Neutrophil (primary cell): ENCODE measurements around the gene MATK.

ENCODE experiments used
- H3K27ac ChIP-seq: fragments of 200-600 bp; sonication (generic); 2 replicates; pipeline ENCODE4 v1.5.1; 2016; ENCODE audit warnings: mild to moderate bottlenecking, moderate library complexity
- H3K27me3 ChIP-seq: fragments of 200-600 bp; sonication (generic); 2 replicates; pipeline ENCODE4 v1.6.0; 2016; ENCODE audit warnings: mild to moderate bottlenecking
- H3K36me3 ChIP-seq: fragments of 200-600 bp; sonication (generic); 2 replicates; pipeline ENCODE4 v1.5.1; 2017
- H3K4me1 ChIP-seq, 2 experiments: fragments of 200-600 bp in 1 of 2; sonication (generic) in 1 of 2; 1 replicate in 1 of 2; 2 replicates in 1 of 2; pipeline versions ENCODE4 v1.5.1 to v1.6.1; 2013 to 2016; ENCODE audit warnings: low read depth in 1 of 2, low read length in 1 of 2, mild to moderate bottlenecking in 1 of 2, moderate library complexity in 1 of 2; ENCODE audit not compliant: control insufficient read depth in 1 of 2, insufficient read depth in 1 of 2
- H3K4me3 ChIP-seq, 2 experiments: fragments of 200-600 bp in 1 of 2; sonication (generic) in 1 of 2; 1 replicate in 1 of 2; 2 replicates in 1 of 2; pipeline ENCODE4 v1.5.1; 2013 to 2016; ENCODE audit warnings: low read depth in 1 of 2, low read length in 1 of 2, mild to moderate bottlenecking in 1 of 2, moderate library complexity in 1 of 2
- H3K9me3 ChIP-seq: fragments of 200-600 bp; sonication (generic); 2 replicates; pipeline ENCODE4 v1.5.1; 2016
- CTCF ChIP-seq: fragments of 200-600 bp; sonication (generic); IDR thresholded peaks from 2 replicates; pipeline ENCODE4 v1.5.1; 2016; ENCODE audit warnings: antibody characterized with exemption

The MATK gene

GRCh38 chr19:3814648-3815047, 28.5 kb upstream of the MATK start:
- no peaks in the 10 kb centered on the region for H3K27me3 ChIP-seq
- no peaks in the 10 kb centered on the region for H3K36me3 ChIP-seq
- peak overlapping the region; percentile 92 for H3K27ac ChIP-seq
- H3K4me3 ChIP-seq, result no peak overlapping the region
- no peaks in the 10 kb centered on the region for H3K9me3 ChIP-seq
- TF ChIP-seq CTCF, result no peak
- H3K4me1 ChIP-seq, result peaks cover 68 to 70% of the 10 kb centered on the region in 2 experiments

- Histone ChIP-seq H3K4me3 (peak overlapping the region in 1 of 2 experiments; percentile 48), H3K9me3 (no peaks in the 10 kb centered on the region), H3K27ac (peak overlapping the region; percentile 92), H3K27me3 (no peaks in the 10 kb centered on the region), H3K36me3 (no peaks in the 10 kb centered on the region), H3K4me1 (peaks cover 65% of the 10 kb centered on the region in 2 experiments)
- no peak for TF ChIP-seq CTCF
These were observed 27.6 kb upstream of the MATK start for GRCh38 chr19:3813473-3814392.

- no peak overlapping the region for H3K4me3 ChIP-seq
- H3K27ac ChIP-seq, result peak overlapping the region; percentile 92
- H3K4me1 ChIP-seq, result peaks cover 53 to 55% of the 10 kb centered on the region in 2 experiments
- H3K27me3 ChIP-seq, result no peaks in the 10 kb centered on the region
- no peaks in the 10 kb centered on the region for H3K9me3 ChIP-seq
- H3K36me3 ChIP-seq, result no peaks in the 10 kb centered on the region
- TF ChIP-seq CTCF, result no peak
These were observed 24.7 kb upstream of the MATK start for GRCh38 chr19:3810708-3811355.

- Histone ChIP-seq H3K4me3 (no peak overlapping the region), H3K27ac (peak overlapping the region; percentile 92), H3K9me3 (no peaks in the 10 kb centered on the region), H3K4me1 (peaks cover 52 to 53% of the 10 kb centered on the region in 2 experiments), H3K27me3 (no peaks in the 10 kb centered on the region), H3K36me3 (no peaks in the 10 kb centered on the region)
- no peak for TF ChIP-seq CTCF
These were observed 23.9 kb upstream of the MATK start for GRCh38 chr19:3809881-3810707.

- no peak overlapping the region for H3K4me3 ChIP-seq
- H3K27ac ChIP-seq, result peak overlapping the region; percentile 29
- no peaks in the 10 kb centered on the region for H3K36me3 ChIP-seq
- peaks cover 37 to 38% of the 10 kb centered on the region in 2 experiments for H3K4me1 ChIP-seq
- H3K27me3 ChIP-seq, result peaks cover 1% of the 10 kb centered on the region
- no peak for TF ChIP-seq CTCF
- no peaks in the 10 kb centered on the region for H3K9me3 ChIP-seq
These were observed 22.4 kb upstream of the MATK start for GRCh38 chr19:3808420-3809143.
